GM12875 (cell line): ENCODE data around the gene VPS37B.

ENCODE experiments used
- H3K4me3 ChIP-seq: one replicate; pipeline ENCODE4 v1.5.1; 2011; ENCODE audit warnings: low read depth, low read length, control low read depth
- TF ChIP-seq, protein P1 (sequence below): IDR thresholded peaks from 2 replicates; pipeline ENCODE4 v1.5.1; 2011; ENCODE audit warnings: low read depth, mild to moderate bottlenecking, control low read depth, inconsistent platforms, low read length, moderate library complexity, borderline replicate concordance; ENCODE audit not compliant: insufficient read depth

The VPS37B gene

GRCh38 chr12:122935318-122935717, 39.4 kb upstream of the VPS37B start:
- H3K4me3 ChIP-seq, result no peak overlapping the region
- TF ChIP-seq, protein P1, sequence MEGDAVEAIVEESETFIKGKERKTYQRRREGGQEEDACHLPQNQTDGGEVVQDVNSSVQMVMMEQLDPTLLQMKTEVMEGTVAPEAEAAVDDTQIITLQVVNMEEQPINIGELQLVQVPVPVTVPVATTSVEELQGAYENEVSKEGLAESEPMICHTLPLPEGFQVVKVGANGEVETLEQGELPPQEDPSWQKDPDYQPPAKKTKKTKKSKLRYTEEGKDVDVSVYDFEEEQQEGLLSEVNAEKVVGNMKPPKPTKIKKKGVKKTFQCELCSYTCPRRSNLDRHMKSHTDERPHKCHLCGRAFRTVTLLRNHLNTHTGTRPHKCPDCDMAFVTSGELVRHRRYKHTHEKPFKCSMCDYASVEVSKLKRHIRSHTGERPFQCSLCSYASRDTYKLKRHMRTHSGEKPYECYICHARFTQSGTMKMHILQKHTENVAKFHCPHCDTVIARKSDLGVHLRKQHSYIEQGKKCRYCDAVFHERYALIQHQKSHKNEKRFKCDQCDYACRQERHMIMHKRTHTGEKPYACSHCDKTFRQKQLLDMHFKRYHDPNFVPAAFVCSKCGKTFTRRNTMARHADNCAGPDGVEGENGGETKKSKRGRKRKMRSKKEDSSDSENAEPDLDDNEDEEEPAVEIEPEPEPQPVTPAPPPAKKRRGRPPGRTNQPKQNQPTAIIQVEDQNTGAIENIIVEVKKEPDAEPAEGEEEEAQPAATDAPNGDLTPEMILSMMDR, result no peak

GRCh38 chr12:122934722-122935121, 38.8 kb upstream of the VPS37B start:
- TF ChIP-seq, protein P1, result no peak
- H3K4me3 ChIP-seq, result no peak overlapping the region

GRCh38 chr12:122932207-122932606, 36.3 kb upstream of the VPS37B start:
- TF ChIP-seq, protein P1, result no peak
- H3K4me3 ChIP-seq, result no peak overlapping the region

DNA sequence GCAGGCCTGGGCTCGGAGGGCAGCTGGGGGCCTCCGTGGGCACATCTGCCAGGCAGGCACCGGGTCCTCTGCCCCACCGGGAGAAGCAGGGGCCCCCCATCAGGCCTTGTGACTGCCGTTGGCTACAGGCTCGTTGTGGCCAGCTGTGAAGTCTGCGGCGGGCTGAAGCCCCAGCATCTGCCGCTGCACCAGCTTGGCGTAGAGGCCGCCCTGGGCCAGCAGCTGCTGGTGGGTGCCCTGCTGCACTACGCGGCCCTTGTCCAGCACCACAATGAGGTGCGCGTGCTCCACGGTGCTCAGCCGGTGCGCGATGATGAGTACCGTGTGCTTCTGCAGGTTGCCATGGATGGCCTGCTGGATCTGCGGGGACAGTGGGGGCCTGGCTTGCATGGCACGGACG, 33.9 kb upstream of the VPS37B start:
- H3K4me3 ChIP-seq, result no peak overlapping the region
- TF ChIP-seq, protein P1, result no peak

- TF ChIP-seq, protein P1, result no peak
- no peak overlapping the region for H3K4me3 ChIP-seq
These were observed 33.2 kb upstream of the VPS37B start for GRCh38 chr12:122929148-122929538.

- H3K4me3 ChIP-seq, result no peak overlapping the region
- TF ChIP-seq, protein P1, result no peak
These were observed 32.7 kb upstream of the VPS37B start for GRCh38 chr12:122928404-122929147.

- TF ChIP-seq, protein P1, result no peak
- no peak overlapping the region for H3K4me3 ChIP-seq
These were observed 32.0 kb upstream of the VPS37B start for GRCh38 chr12:122927756-122928403.
